Bone marrow (tissue), 2 donors: ENCODE data around the gene KLF3.
A peak's percentile ranks its signal among the peaks of the same experiment; 100 is the strongest.
"Not testable (repeated sequence)": the region's sequence is repeated elsewhere in the genome, so short reads cannot be mapped to it uniquely, and the experiment has no call there.

Experiments
- DNase-seq, 2 donors: peaks; one replicate each; lab custom pipeline; 2025; lab: John Stamatoyannopoulos, UW

KLF3 gene

DNA sequence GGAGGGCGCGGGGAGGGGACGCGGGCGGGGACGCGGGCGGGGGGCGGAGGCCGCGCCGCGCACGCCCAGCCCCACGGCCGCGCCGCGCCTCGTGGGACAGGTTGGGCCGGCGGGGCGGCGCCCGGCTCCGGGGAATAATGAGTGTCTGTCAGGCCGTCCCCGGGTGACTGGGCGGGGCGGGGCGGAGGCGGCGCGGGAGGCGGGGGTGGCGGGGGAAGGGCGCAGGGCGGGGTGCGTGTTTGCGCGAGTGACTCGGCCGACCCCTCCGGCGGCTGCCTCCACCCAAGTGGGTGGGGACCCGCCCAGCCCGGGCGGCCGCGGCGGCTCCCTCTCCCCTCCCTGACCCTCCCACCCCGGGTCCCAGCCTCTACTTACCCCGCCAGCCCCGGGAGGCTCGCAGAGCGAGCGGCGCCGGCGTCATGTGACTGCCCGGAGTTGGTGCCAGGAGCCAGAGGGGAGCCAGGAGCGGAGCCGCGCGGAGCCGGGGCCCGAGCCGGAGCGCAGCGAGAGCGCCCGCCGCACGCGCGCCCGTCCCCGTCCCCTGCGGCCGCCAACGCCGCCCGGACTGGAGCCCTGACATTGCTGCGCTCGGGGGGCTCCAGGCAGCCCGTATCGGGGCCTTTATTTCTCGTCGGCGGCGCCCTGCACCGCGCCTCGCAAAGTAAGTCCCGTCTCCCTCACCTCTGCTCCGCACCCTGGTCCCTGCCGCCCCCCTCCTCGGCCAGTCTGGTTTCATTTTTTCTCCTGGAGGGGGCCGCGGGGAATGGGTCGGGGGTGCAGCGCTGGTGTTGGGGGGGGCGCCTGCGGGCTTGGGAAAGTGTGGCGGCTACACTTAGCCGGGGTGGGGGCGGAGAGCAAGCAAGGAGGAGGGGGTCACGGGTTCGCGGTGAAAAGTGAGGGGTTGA is at the start of gene KLF3:
Gene KLF3 (plus strand): TSS at position 399 of the 905 bp plus-strand sequence. CDS start 16,427 bp downstream, outside the sequence.
- DNase-seq, result peak; percentile 79 to 90

DNA sequence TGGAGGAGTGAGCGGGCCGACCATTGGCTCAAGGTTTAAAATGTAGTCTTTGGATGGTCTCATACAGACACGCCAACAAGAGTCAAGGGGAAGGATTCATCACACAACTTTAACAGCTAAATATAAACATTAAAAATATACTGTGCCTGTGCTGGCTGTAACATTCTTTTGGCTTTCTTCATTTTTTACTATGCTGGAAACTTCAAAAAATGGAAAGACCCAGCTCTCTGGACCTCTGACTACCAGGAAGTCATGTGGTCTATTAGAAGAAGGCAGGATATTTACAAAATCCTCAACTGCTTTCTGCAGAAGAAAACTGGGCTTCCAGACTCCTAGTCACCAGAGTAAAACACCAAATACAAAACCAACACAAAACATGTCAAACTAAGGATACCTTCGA is 49.8 kb upstream of the KLF3 start:
- DNase-seq, result no peak

DNA sequence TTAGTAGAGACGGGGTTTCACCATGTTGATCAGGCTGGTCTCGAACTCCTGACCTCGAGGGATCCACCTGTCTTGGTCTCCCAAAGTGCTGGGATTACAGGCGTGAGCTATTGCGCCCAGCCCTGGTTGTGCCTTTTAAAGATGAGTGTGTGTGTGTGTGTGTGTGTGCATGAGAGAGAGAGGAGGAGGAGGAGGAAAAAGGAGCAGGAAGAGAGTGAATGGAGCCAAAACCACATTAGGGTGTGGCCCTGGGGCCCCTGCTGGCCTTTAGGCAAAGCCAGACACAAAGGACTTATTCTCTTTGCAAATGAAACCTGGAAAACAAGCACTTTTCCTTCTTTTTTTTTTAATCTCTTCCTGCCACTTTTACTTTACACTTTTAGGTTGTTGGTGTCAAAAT is 48.2 kb upstream of the KLF3 start:
- no peak for DNase-seq

DNA sequence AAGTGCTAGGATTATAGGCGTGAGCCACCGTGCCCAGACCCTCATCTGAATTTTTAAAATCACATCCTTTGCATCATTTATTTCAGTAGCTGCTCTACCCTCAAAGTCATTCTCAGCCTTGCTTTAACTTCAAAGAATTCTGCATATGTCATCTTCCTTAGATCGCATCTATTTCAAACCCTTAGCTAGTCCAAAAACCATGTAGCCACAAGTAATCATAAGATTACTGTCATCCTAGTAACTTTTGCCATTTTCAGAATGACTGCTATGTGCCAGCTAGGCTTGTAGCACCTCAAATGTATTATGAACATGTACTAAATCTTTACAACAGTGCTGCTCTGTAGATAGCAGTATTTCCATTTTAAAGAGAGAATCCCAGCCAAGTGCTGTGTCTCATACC is 45.5 kb upstream of the KLF3 start:
- DNase-seq, result no peak

DNA sequence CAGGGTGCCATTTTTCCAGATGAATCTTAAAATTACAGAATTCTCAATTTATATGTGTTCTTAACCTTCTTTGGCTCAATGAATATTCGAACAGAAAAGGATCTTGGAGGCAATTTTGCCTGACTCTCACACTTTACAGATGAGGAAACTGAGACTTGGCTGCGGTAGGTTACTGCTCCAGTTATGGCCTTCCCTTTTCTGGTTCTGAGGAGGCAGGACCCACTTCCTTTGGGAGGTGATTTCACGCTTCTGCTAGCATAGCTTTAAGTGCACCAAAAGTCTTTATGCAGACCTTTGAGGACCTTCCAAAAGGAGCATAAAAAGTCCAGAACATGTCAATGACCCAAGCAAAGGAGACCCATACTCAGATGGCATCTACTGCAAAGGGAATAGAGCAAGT is 44.7 kb upstream of the KLF3 start:
- DNase-seq, result no peak

DNA sequence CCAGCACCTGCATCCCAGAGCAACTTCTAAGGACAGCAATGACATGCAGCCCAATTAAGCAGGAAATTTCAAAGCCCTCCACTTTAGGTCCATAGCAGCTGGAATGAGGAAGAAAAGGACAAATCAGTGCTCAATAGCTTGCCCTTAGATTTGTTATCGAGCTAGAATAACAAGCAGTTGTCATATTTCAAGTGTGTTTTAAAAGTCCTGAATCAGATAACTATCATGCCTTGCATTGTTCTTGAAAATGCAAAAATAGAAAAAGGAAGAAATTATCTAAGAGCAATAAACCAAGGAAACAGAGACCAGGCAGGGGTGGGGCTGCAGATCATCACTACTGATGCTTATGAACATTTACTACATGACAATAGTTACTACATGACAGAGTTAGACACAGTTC is 43.9 kb upstream of the KLF3 start:
- no peak for DNase-seq

DNA sequence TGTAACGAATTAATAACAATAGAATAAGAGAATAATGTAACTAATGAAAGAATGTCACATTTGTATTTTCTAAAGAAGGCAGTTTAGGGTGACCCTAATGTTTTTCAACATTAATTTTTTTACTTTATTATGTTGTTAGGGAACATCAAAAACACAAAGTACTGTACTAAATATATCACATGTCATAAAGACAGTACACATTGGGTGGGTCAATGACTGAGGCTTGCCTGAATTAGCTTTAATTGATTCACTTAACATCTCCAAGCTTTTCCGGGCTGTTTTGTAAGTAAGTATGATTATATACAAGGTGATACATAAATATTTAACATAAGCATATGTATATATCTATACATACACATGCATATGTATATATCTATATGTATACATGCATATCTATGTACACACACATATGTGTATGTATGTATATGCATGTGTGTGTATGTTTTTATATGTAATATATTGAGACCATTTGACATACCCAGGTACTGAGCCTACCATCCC is 43.4 kb upstream of the KLF3 start:
- DNase-seq, result no peak

DNA sequence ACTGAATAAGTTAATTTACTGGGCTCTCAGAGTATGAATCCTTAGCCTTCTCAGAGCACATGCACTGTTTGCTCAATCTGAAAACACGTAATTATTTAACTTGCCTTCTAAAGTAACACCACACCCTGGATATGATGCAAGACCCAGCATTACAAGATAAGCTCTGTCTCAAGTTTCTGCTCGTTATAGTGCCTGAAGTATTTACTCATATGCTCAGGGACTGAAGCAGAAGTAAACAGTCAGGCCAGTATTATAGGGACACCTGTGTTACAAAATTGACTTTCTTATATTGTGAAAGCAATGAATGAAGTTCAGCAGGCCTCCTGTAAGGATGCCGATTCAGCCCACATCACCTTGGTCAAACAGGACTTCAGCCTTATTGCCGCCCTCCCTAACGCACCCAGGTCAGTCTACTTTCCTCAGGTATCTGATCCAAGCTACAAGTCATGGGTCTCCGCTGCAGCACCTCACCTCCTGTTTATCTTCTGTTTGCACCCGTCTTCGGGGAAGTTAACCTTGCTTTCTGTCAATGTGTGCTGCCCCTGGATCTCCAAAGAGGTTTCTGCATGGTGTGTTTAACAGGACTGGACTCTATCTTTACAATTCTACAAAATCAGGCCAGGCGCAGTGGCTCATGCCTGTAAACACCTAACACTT is 42.8 kb upstream of the KLF3 start:
- no peak for DNase-seq

DNA sequence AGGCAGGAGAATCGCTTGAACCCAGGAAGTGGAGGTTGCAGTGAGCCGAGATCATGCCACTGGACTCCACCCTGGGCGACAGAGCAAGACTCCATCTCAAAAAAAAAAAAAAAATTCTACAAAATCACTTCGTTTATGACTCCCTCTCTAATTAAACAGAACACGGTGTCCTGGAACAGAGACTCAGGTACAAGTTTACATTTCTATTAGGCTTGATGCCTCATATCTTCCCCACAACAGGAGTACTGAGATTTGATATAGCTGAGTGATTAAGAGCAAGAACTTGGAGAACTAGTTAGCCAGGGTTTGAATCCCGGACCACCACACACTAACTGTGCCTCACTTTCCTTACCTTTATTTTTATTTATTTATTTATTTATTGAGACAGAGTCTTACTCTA is 42.2 kb upstream of the KLF3 start:
- DNase-seq, result no peak

DNA sequence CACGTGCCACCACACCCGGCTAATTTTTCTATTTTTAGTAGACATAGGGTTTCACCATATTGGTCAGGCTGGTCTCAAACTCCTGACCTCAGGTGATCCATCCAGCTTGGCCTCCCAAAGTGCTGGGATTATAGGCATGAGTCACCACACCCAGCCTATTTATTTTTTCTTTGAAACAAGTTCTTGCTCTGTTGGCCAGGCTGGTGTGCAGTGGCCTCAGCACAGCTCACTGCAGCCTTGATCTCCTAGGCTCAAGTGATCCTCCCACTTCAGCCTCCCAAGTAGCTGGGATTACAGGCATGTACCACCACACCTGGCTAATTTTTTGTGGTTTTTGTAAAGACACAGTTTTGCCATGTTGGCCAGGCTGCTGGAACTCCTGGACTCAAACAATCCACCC is 41.7 kb upstream of the KLF3 start:
- DNase-seq, result not testable (repeated sequence)

DNA sequence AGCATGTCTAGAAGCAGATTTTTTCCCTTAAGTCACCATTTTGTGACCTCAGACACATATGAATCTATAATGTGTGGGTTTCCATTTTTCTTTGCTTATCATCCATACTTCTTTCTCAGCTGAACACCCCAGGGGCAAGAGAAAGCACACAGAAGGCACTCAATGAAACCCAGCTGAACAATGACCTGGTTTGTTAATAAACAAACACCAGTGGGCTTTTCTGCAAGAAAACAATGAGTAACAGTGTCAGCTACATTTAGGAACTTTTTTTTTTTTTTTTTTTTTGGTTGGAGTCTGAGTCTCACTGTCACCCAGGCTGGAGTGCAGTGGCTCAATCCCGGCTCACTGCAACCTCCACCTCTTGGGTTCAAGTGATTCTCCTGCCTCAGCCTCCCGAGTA is 40.7 kb upstream of the KLF3 start:
- DNase-seq, result no peak

DNA sequence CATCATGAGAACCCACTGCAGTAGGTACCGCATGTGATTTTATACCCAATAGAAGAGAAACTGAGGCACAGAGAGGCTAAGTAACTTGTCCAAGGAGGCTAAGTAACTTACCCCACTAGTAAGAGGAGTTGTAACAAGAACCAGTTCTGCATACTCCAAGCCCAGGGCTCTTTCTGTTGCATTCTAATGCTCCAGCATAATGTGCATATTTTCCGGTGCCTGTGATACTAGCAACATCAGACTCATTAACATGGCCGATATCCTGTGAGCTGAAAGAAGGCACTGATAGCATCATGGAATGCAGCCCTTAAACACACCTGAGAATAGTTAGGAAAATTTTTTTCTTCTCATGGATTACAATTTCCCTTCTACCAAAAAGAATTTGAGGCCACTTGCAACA is 39.7 kb upstream of the KLF3 start:
- DNase-seq, result no peak

DNA sequence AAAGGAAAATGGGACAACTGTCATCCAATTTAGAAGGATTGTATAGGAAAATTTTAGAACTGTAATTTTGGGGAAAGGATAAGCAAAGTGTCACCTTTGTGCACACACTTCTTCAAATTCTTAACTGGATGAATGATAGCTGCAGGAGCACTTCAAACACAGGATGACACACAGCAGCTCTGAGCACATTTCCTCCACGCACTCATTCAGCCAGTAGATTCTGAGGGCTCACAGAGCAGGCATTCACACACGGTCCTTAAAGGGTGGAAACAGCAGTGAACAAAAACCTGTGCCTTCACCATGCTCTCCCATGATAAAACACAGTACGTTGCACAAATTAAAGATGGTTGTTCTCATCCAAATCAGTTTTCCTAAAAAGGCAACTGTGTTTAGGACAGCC is 38.5 kb upstream of the KLF3 start:
- no peak for DNase-seq

DNA sequence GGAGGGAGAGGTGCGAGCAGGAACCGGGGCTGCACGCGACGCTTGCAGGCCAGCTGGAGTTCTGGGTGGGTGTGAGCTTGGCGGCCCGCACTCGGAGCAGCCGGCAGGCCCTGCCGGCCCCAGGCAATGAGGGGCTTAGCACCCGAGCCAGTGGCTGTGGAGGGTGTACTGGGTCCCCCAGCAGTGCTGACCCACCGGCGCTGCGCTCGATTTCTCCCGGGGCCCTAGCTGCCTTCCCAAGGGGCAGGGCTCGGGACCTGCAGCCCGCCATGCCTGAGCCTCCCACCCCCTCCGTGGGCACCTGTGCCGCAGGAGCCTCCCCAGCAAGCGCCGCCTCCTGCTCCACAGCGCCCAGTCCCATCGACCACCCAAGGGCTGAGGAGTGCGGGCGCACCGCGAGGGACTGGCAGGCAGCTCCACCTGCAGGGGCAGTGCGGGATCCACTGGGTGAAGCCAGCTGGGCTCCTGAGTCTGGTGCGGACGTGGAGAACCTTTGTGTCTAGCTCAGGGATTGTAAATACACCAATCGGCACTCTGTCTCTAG is 37.0 kb upstream of the KLF3 start:
- not testable (repeated sequence) for DNase-seq

DNA sequence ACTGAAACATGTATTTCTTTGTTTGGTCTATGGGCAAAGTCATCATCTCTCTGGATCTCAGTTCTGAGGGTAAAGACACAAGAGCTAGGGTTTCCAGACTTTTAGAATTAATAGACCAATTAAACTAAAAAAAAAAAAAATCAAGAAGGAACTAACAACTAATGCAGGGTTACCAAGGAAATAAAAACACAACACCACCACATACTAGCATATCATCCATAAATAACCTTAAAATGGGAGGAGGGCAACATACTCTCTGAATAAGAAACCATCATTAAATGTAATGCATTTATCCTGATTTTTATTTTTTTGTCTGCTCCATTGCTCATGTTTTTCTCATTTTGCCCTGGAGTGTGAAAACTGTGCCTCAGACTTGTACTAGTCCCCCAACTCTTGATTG is 33.5 kb upstream of the KLF3 start:
- no peak for DNase-seq

DNA sequence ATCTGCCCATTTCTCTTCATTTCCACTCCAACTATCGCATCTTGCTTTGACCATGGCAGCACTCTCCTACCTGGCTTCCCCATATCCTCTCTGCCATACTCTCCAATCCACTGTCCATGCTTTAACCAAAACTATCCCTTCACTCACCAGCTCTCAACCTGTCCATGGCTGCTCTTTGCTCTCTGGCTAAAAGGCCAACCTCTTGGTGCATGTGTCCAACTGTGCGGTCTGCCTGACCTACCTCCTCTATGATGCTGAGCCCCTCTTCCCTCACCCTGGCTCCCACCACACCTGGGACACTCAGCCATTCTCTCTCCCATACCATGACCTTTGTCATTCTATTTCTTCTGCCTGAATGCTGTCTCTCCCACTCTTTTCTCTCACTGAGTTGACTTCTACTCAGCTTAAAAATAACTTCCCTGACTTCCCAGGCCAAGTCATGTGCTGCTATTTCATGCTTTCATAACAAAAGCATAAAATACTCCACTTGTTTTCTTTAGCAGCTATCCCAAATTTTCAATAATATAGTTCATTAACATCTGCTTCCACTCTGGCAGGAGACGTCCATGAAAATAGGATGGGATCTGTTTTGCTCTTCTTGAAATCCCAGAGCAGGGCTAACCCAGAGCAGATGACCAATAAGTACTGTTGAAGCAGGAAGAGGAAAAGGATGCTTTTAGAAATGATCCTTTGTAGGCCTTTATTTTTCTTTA is 29.8 kb upstream of the KLF3 start:
- no peak for DNase-seq

DNA sequence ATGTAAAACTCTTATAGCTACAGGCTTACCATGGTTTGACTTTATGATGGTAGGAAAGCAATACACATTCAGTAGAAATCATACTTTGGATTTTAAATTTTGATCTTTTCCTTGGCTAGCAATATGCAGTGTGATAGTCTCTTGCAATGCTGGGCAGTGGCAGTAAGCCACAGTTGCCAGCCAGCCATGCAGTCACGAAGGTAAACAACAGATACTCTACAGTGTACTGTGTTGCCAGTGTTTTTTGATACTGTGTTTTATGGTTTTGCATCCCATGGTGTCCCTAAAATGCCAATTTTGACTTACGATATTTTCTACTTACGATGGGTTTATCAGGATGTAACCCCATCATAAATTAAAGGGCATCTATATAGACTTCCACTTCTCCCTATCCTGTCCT is 24.8 kb upstream of the KLF3 start:
- DNase-seq, result no peak

DNA sequence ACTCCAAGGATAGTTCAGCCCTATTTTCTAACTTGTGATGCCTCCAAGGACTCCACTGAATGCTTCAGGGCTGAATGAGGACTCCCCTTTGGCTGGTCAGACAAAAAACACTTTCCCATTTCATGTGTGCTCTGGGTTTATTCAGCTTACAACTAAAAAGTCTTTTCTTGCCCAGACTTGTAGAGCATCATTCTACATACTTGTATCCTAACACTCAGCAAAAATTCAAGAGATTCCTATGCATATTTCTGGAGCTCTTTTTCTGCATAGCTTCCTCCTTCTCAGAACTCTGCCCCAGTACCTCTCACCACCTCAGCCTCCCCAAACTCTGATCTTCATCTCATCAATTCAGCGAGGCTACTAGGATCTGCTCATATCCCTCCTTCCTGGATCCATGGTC is 22.2 kb upstream of the KLF3 start:
- no peak for DNase-seq

DNA sequence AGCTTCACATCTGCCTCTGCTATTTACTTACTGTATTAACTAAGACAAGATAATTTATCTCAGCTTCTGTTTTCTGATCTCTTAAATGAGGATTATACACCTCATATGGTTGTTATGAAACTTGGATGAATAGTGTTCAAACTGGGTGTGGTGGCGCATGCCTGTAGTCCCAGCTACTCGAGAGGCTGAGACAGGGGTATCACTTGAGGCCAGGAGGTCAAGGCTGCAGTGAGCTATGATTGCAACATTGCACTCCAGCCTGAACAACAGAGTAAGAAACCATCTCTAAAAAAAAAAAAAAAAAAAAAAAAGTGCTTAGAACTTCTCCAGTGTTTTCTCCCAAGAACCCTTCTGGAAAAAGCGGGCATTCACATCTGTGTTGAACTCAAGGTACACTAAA is 19.8 kb upstream of the KLF3 start:
- DNase-seq, result no peak

DNA sequence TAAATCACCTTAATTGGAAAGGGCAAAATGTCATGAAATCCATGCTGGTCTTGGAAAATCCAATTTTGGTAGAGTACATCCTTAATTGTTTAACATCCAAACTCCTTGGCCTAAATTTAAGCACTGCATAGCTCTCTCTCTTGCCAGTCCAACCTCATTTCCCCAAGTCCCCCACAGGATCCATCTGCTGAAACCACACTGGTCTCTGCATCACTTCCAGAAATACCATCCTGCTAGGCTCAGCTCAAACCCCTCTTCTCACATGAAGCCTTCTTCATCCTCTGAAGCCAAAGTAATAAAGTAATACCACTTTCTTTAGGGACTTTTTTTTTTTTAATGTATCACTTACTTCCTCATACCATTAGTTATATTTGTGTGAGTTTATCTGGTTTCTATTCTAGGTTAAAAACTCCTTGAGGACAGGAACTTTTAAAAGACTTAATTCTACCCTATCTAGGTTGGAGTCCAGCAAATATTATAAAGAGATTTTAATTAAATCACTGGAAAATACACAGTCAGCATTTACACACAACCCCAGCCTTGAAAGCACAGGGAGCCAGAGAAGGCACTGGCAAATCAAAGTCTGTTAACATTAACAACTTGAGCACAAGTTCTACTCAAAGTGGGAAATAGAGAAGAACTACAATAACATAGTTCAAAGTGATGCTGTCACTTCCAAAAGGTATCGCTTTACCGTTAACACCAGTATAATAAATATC is 16.7 kb upstream of the KLF3 start:
- DNase-seq, result peak in 1 of 2 donors; percentile 59

DNA sequence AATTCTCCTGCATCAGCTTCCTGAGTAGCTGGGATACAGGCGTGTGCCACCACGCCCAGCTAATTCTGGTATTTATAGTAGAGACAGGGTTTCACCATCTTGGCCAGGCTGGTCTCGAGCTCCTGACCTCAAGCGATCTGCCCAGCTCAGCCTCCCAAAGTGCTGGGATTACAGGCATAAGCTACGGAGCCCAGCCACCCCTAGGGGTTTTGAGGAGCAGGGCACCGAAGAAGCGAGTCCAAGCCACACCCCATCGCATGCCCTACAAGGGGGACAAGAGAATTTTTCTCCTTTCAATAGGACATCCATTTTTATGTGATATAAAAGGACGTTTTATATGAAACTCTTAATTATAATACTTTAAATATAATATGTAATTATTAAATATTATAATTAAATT is 13.9 kb upstream of the KLF3 start:
- no peak for DNase-seq

DNA sequence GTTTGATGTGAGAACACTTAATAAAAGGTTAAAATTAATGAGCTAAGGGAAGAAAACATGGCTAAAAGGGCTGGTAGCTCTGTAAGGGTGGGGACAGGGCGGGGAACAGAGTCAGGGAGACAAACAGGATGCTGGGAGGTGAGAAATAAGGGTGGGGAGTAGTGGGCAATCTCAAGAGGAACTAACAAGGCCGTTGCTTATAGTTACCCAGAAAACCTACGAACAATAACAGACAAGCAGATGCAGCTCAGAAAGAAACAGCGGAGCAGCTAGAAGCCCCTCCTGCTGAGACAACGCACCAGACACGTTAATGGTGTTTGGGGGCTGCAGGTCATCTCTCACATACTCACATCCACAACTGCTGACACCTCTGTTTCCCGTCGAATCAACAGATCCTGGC is 9.7 kb upstream of the KLF3 start:
- peak in 1 of 2 donors; percentile 62 for DNase-seq
